SU-DHL-6 (cell line): ENCODE data around the gene PIP4K2B.

ENCODE experiments used
- CTCF ChIP-seq: fragments of 200-600 bp; sonication (generic); IDR thresholded peaks from one replicate; pipeline ENCODE4 v1.5.1; 2017; ENCODE audit warnings: antibody characterized with exemption, mild to moderate bottlenecking, low read length, moderate library complexity; ENCODE audit not compliant: insufficient read depth, poor library complexity, severe bottlenecking
- EZH2phosphoT487 ChIP-seq: fragments of 200-600 bp; sonication (generic), shearing (Covaris generic); conservative IDR thresholded peaks from 2 replicates; pipeline ENCODE4 v1.6.1; 2018; ENCODE audit warnings: mild to moderate bottlenecking, antibody characterized with exemption, low read length, moderate library complexity, mixed read lengths

GRCh38 chr17:38720941-38721340 lies 78.4 kb downstream of the PIP4K2B start:
- TF ChIP-seq CTCF, result no peak
- no peak for TF ChIP-seq EZH2phosphoT487
